H54 (cell line): Measurements from ENCODE around the gene SPTBN4.

ENCODE experiments used
- DNase-seq: peaks from one replicate; pipeline ENCODE4 v3.0.0; 2011; ENCODE audit warnings: low spot score, mixed read lengths; ENCODE audit not compliant: insufficient read length
- FAIRE-seq: peaks from 3 replicates; lab custom pipeline; 2011; peaks lifted over from hg19 to GRCh38; lab: Jason Lieb, UNC
- POLR2A ChIP-seq: IDR thresholded peaks from 2 replicates; pipeline ENCODE4 v1.6.1; 2011; ENCODE audit warnings: low read depth, mild to moderate bottlenecking, low read length

The SPTBN4 gene

GRCh38 chr19:40605216-40605971 lies 138.6 kb downstream of the SPTBN4 start:
- FAIRE-seq: peak; percentile 15
- peak; percentile 98 for DNase-seq
- TF ChIP-seq POLR2A: peak; percentile 49; the same call in 1 of the 2 replicates

GRCh38 chr19:40607311-40608239 lies 140.8 kb downstream of the SPTBN4 start:
- TF ChIP-seq POLR2A: no peak
- no peak for DNase-seq
- no peak for FAIRE-seq

GRCh38 chr19:40608240-40608621 lies 141.4 kb downstream of the SPTBN4 start:
- no peak for FAIRE-seq
- no peak for TF ChIP-seq POLR2A

GRCh38 chr19:40608957-40609356 lies 142.2 kb downstream of the SPTBN4 start:
- FAIRE-seq (no peak), DNase-seq (no peak)
- no peak for TF ChIP-seq POLR2A

More at GRCh38 chr19:40608240-40608621, 141.4 kb downstream of the SPTBN4 start:
- DNase-seq: no peak

GRCh38 chr19:40609561-40610395 lies 143.0 kb downstream of the SPTBN4 start:
- FAIRE-seq (no peak), DNase-seq (peak; percentile 98)
- TF ChIP-seq POLR2A: no peak

GRCh38 chr19:40610396-40611064 lies 143.7 kb downstream of the SPTBN4 start:
- TF ChIP-seq POLR2A: no peak
- DNase-seq: no peak
- no peak for FAIRE-seq

- FAIRE-seq: no peak
- no peak for DNase-seq
- no peak for TF ChIP-seq POLR2A
Observed at GRCh38 chr19:40611096-40611495, 144.3 kb downstream of the SPTBN4 start.

DNA sequence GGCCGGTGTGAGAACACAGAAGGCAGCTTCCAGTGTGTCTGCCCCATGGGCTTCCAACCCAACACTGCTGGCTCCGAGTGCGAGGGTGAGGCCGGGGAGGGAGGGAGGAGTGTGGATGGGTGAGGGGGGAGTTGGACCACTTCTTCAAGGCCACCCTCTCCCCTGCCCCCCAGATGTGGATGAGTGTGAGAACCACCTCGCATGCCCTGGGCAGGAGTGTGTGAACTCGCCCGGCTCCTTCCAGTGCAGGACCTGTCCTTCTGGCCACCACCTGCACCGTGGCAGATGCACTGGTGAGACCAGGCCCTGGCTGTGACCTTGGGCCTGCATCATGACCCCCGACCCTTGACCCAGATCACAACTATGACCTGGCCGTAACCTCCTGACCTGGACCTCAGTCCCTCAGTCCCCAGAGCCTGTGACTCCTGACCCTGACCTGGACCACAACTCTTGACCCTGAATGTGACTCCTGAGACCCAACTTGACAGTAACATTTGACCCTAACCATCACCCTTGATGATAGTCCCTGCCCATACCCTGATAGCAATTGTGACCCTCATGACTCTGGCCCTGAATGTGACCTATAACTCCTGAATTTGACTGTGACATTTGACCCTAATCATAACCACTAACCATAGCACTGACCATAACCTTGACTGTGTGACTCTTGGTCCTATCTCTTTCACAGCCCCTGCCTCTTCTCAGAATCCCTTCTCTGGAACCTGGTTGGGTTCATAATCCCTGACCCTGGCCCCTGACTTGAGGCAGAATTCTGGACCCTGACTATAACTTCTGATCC lies 145.3 kb downstream of the SPTBN4 start:
- no peak for TF ChIP-seq POLR2A
- no peak for FAIRE-seq
- DNase-seq: no peak

DNA sequence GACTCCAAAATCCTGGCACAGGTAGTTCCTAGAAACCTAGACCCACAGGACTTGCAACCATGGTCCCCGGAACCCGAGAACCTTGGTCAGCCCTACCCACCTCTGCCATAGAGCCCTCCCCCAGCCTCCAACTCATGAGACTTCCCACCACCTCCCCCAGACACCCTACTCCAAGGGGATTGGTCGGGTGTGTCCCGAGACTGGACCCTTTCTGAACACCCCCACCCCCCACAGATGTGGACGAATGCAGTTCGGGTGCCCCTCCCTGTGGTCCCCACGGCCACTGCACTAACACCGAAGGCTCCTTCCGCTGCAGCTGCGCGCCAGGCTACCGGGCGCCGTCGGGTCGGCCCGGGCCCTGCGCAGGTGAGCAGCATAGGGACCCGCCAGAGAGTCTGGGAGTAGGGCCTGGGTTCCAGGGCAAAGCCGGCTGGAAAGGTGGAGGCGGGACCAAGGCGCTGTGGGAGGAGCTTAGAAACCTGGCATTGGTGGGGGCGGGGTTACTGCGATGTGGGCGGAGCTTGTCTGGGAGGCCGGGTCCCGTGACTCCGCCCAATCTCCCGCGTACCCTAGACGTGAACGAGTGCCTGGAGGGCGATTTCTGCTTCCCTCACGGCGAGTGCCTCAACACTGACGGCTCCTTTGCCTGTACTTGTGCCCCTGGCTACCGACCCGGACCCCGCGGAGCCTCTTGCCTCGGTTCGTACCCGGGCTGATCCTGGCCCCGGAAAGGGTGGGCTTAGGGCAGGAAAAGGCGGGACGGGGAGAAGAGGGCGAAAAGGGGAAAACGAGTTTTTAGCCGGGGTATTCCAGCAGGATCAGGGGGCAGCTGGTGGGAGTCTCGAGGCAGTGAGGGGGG lies 146.3 kb downstream of the SPTBN4 start:
- no peak for DNase-seq
- FAIRE-seq: no peak
- TF ChIP-seq POLR2A: no peak

GRCh38 chr19:40613690-40614621 lies 147.2 kb downstream of the SPTBN4 start:
- no peak for DNase-seq
- TF ChIP-seq POLR2A: no peak
- no peak for FAIRE-seq
